Endothelial cell of umbilical vein (primary cell): ENCODE results near the gene RPS27L. TPM values are rescaled to one million over a fixed set of nuclear protein-coding genes. Genes with fewer than 3 reads are reported as not detected.

Source experiments
- BruUV-seq: library from RNA; stranded (reverse); fragments of 400-500 nt; replicated peaks from 2 replicates; lab custom pipeline; 2021; lab: Mats Ljungman, UMichigan
- CTCF ChIA-PET: fragments of 300-600, 350-600 bp; sonication (Branson Sonifier 250); formaldehyde crosslinking; loops from one replicate; lab custom pipeline; 2021; ENCODE audit warnings: antibody characterized with exemption, inconsistent platforms; lab: Charles Lee
- POLR2A ChIA-PET: fragments of 300-600, 350-600 bp; sonication (Branson Sonifier 250); formaldehyde crosslinking; loops from one replicate; lab custom pipeline; 2021; ENCODE audit warnings: antibody characterized with exemption, inconsistent platforms; lab: Charles Lee
- DNase-seq: peaks from one replicate; pipeline ENCODE4 v3.0.0-alpha.2; 2011; ENCODE audit warnings: low read depth, low spot score
- FAIRE-seq: peaks from 2 replicates; lab custom pipeline; 2011; peaks lifted over from hg19 to GRCh38; lab: Jason Lieb, UNC
- H2AFZ ChIP-seq: 2 replicates; pipeline ENCODE4 v1.6.0; 2012; ENCODE audit warnings: low read depth, low read length, control low read depth, inconsistent platforms
- H3K27ac ChIP-seq: 2 replicates; pipeline ENCODE4 v1.5.1; 2011; ENCODE audit warnings: low read depth, mild to moderate bottlenecking, control low read depth, low read length, moderate library complexity; ENCODE audit not compliant: insufficient read depth
- H3K27me3 ChIP-seq, 2 experiments: 2 replicates each; pipeline versions ENCODE4 v1.6.0 to v1.6.1; 2011; ENCODE audit warnings: low read length in 2 of 2, mixed read lengths in 1 of 2; ENCODE audit not compliant: control insufficient read depth in 2 of 2, insufficient read depth in 2 of 2
- H3K36me3 ChIP-seq, 2 experiments: 2 replicates in 1 of 2; 3 replicates in 1 of 2; pipeline ENCODE4 v1.5.1; 2011; ENCODE audit warnings: low read length in 2 of 2, mild to moderate bottlenecking in 1 of 2, moderate library complexity in 1 of 2; ENCODE audit not compliant: control insufficient read depth in 2 of 2, insufficient read depth in 2 of 2; ENCODE audit errors: extremely low read depth in 1 of 2
- H3K4me1 ChIP-seq: 3 replicates; pipeline ENCODE4 v1.5.1; 2011; ENCODE audit warnings: mild to moderate bottlenecking, low read length; ENCODE audit not compliant: control insufficient read depth, insufficient read depth; ENCODE audit errors: extremely low read depth
- H3K4me2 ChIP-seq: 2 replicates; pipeline ENCODE4 v1.6.1; 2011; ENCODE audit warnings: low read length, control low read depth, mixed read lengths; ENCODE audit not compliant: insufficient read depth
- H3K4me3 ChIP-seq, 3 experiments: fragments of 200-600 bp in 1 of 3; sonication (generic), shearing (Covaris generic) in 1 of 3; replicated peaks in 1 of 3; 2 replicates each; pipeline ENCODE4 v1.5.1; 2011 to 2016; ENCODE audit warnings: control low read depth in 3 of 3, low read length in 3 of 3, mild to moderate bottlenecking in 2 of 3, inconsistent platforms in 1 of 3, low read depth in 1 of 3, moderate library complexity in 1 of 3; ENCODE audit not compliant: insufficient read depth in 1 of 3
- H3K79me2 ChIP-seq: 2 replicates; pipeline ENCODE4 v1.6.0; 2012; ENCODE audit warnings: low read length, inconsistent platforms; ENCODE audit not compliant: control insufficient read depth, insufficient read depth
- H3K9ac ChIP-seq: replicated peaks from 2 replicates; pipeline ENCODE3; 2011; ENCODE audit warnings: low read length, control low read depth; ENCODE audit not compliant: insufficient read depth; ENCODE audit errors: extremely low read depth
- H3K9me1 ChIP-seq: replicated peaks from 3 replicates; pipeline ENCODE4 v1.6.0; 2011; ENCODE audit warnings: mild to moderate bottlenecking, low read length; ENCODE audit not compliant: control insufficient read depth, insufficient read depth; ENCODE audit errors: extremely low read depth
- H3K9me3 ChIP-seq: replicated peaks from 2 replicates; pipeline ENCODE4 v1.5.1; 2012; ENCODE audit warnings: low read length, inconsistent platforms; ENCODE audit not compliant: control insufficient read depth, insufficient read depth
- H4K20me1 ChIP-seq: replicated peaks from 2 replicates; pipeline ENCODE3; 2011; ENCODE audit warnings: mild to moderate bottlenecking, low read length; ENCODE audit not compliant: control insufficient read depth, insufficient read depth; ENCODE audit errors: extremely low read depth
- CTCF ChIP-seq, 2 donors: IDR thresholded peaks; 1 replicate in 1 of 2; 2 replicates in 1 of 2; pipeline ENCODE4 v1.5.1; 2011; ENCODE audit warnings: low read length in 2 of 2, mild to moderate bottlenecking in 2 of 2, moderate library complexity in 2 of 2, control low read depth in 1 of 2, inconsistent platforms in 1 of 2, low read depth in 1 of 2; ENCODE audit not compliant: insufficient read depth in 1 of 2; ENCODE audit errors: extremely low read depth in 1 of 2
- EZH2 ChIP-seq: IDR thresholded peaks from 2 replicates; pipeline ENCODE4 v1.6.1; 2012; ENCODE audit warnings: borderline replicate concordance, low read depth, mild to moderate bottlenecking, moderate library complexity, low read length, inconsistent platforms; ENCODE audit not compliant: severe bottlenecking
- FOS ChIP-seq: IDR thresholded peaks from 2 replicates; pipeline ENCODE4 v1.6.1; 2011; ENCODE audit warnings: mild to moderate bottlenecking, low read length, moderate library complexity, borderline replicate concordance; ENCODE audit not compliant: insufficient read depth
- GATA2 ChIP-seq: IDR thresholded peaks from 2 replicates; pipeline ENCODE4 v1.7.0; 2011; ENCODE audit warnings: low read depth, mild to moderate bottlenecking, moderate library complexity, mixed read lengths, low read length; ENCODE audit not compliant: insufficient read length, insufficient read depth
- JUN ChIP-seq: IDR thresholded peaks from 2 replicates; pipeline ENCODE4 v1.6.1; 2011; ENCODE audit warnings: borderline replicate concordance, low read depth; ENCODE audit not compliant: insufficient read length, insufficient read depth
- MAX ChIP-seq: IDR thresholded peaks from 2 replicates; pipeline ENCODE4 v1.6.1; 2011; ENCODE audit not compliant: insufficient read depth, insufficient read length
- MYC ChIP-seq: IDR thresholded peaks from one replicate; pipeline ENCODE4 v1.6.1; 2011; ENCODE audit warnings: mild to moderate bottlenecking, low read depth, low read length
- POLR2A ChIP-seq: IDR thresholded peaks from 2 replicates; pipeline ENCODE4 v1.6.1; 2012; ENCODE audit warnings: low read depth, mild to moderate bottlenecking, control low read depth, low read length
- POLR2AphosphoS5 ChIP-seq: IDR thresholded peaks from 2 replicates; pipeline ENCODE4 v1.6.1; 2012; ENCODE audit warnings: low read depth, mild to moderate bottlenecking, control low read depth, low read length, moderate library complexity; ENCODE audit not compliant: insufficient read depth
- dilution Hi-C: fragments of 300-500 bp; cut with MboI; formaldehyde crosslinking; loops from one replicate; pipeline ENCODE4 v1.15.0; 2019; ENCODE audit warnings: low sequenced_read_pairs; ENCODE audit not compliant: extremely low pct_ligation_motif_present
- intact Hi-C: fragments of 100-400 bp; cut with micrococcal nuclease; formaldehyde crosslinking; loops from one replicate; pipeline ENCODE4 v1.10.0; 2022
- polyA plus RNA-seq, 4 experiments: library from polyadenylated mRNA; depleted of rRNA in 3 of 4; stranded (reverse) in 3 of 4; unstranded in 1 of 4; fragments of >200 nt; gene quantifications; 2 replicates each; pipeline versions ENCODE4 v1.2.1 to v1.2.3, GENCODE V29; 2011 to 2012; ENCODE audit warnings: missing spikeins in 1 of 4
- total RNA-seq: library from RNA; stranded (reverse); gene quantifications from 2 replicates; pipeline ENCODE4 v1.2.3, GENCODE V29; 2021

The RPS27L gene
- total and polyA plus RNA-seq, 2 donors (not counting 3 experiments of a cell fraction or from before 2014, with no cell fraction given) = 163 to 345 TPM

GRCh38 chr15:63181648-63182047 lies 24.4 kb upstream of the RPS27L start:
- H3K9ac ChIP-seq = no peak overlapping the region
- no peak overlapping the region for H3K4me2 ChIP-seq
- dilution Hi-C loops = no loop called here
- no peaks in the 10 kb centered on the region for H4K20me1 ChIP-seq
- no peaks in the 10 kb centered on the region for H3K9me3 ChIP-seq
- H3K27me3 ChIP-seq = no peaks in the 10 kb centered on the region
- intact Hi-C loops = no loop called here
- CTCF ChIA-PET = no interaction called here
- H3K27ac ChIP-seq = no peak overlapping the region
- H2AFZ ChIP-seq = no peak overlapping the region
- no peaks in the 10 kb centered on the region for H3K4me1 ChIP-seq
- H3K79me2 ChIP-seq = no peaks in the 10 kb centered on the region
- FAIRE-seq (no peak), DNase-seq (no peak)
- no peak overlapping the region for H3K4me3 ChIP-seq
- no peaks in the 10 kb centered on the region for H3K9me1 ChIP-seq
- TF ChIP-seq EZH2 = no peak
- no peak for TF ChIP-seq JUN
- TF ChIP-seq POLR2A = no peak
- no peak for TF ChIP-seq GATA2
- TF ChIP-seq MAX = no peak
- TF ChIP-seq FOS = no peak
- no peak for TF ChIP-seq MYC
- TF ChIP-seq POLR2AphosphoS5 = no peak
- TF ChIP-seq CTCF (IDR thresholded peaks at IDR 0.05; ENCODE audit: extremely low read depth in 1 of 2, insufficient read depth in 1 of 2, low read depth in 1 of 2, low read length in 2 of 2) = no peak
- no peaks in the 10 kb centered on the region for H3K36me3 ChIP-seq
- POLR2A ChIA-PET = no interaction called here
- no TSS peak for BruUV-seq
